IPS-NIHi7 (cell line): ENCODE measurements around the gene ST6GALNAC5.
"Not testable (repeated sequence)": the region's sequence is repeated elsewhere in the genome, so short reads cannot be mapped to it uniquely, and the experiment has no call there.

Source experiments
- DNase-seq: peaks from one replicate; pipeline ENCODE4 v3.0.0; 2012; ENCODE audit warnings: mixed read lengths; ENCODE audit errors: extremely low spot score

Gene ST6GALNAC5

DNA sequence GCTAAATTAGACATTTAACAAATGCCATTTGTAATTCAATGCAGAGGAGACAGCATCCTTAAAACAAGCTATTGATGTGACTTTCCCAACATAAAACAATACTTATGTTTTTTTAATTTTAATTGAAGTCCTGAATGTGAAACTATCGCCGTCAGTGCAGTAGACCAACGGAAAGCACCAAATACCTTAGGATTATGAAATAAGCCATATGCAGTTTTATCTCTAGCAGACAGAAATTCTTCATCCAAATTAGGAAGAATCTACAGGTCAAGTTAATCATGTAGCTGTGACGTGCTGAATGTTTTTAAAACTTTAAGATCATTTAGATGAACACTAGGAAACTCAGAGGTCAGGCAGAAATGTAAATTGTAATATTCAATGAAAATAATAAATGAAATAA, 714 bp upstream of the ST6GALNAC5 start:
- no peak for DNase-seq

DNA sequence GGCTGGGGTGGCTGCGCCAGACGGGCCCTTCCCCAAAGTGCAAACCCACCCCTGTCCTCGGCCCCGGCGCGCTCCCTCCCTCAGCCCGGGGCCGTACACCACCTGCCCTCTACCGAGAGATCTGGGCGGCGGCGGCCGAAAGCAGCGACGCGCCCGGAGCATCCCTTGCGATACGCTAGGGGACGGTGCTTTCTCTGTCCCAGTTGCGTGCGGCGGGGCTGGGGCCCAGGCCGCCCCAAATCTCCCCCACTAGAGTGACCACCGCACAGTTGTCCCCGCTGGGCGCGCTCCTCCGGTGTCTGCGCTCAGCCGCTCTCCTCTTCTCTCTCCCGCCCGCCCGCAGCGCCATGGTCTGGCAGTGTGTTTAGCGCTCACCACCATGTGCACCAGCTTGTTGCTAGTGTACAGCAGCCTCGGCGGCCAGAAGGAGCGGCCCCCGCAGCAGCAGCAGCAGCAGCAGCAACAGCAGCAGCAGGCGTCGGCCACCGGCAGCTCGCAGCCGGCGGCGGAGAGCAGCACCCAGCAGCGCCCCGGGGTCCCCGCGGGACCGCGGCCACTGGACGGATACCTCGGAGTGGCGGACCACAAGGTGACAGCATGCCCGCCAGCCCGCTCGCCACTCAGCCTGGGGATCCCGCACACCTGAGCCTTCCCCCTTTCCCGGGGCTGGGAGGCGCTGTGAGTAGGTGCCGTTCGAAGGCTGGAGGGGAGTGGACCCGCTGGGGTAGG, 1.0 kb downstream of the ST6GALNAC5 start:
- DNase-seq, result peak; percentile 78

DNA sequence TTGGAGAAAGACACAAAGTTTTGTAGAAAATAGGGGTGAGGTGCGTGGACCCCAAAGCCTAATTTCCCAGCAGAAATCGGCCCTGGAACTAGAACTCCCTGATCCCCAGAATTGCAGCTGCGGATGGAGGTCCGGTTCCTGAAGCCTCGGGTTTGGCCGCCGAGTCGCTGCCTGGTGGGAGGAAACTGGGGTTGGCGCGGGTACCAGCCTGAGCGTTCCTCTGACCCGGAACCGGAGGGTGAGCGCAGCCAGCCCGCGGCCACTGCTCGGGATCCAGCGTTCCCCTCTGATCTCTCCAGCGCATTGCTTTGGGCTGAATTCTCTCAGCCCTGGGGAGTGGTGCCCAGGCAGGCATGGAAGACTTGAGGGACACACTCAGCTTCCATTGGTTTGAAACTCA, 1.6 kb downstream of the ST6GALNAC5 start:
- DNase-seq, result peak; percentile 63

DNA sequence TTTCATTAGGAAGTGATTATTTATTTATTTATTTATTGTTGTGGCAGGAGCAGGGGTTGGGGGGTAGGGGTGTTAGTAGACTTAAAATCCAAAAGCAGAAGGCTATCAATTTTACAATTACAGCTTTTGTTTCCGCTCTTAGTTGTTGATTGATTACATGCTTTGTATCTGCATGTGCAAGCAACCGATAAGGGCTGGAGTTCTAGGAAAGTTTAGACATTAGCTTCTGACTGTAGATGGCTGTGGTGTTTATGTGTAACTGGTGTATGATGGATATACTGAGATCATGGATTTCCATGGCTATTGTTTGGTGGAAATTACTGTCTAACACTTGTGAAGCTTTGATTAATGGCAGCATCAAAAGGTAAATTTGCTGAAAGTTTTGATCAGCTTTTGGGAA, 2.8 kb downstream of the ST6GALNAC5 start:
- no peak for DNase-seq

DNA sequence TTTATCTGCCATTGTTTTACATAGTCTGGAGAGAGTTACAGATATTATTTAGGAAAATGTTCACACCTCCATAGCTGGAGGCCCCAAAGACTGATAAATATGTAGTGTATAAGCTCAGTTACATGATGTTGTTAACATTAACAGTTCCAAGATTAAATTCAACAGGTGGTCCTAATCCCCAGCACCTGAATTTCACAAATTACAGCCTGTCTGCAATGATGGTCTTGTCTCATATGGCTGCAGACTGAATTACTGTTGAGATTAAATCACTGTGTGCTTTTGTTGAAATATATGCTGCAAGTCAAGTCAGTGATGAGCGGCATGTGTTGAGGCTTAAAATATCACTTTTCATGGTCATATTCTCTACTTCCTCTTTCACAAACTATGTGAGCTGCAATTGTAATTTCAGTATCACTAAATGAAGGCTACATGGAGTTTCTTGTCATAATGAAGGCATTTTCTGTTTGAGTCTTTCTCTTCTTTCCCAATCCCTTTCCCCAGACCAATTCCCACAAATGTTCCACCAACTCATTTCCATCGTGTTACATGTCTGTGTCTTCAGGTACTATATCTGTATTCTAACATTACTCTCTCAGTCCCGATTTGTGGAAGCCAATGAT, 4.2 kb downstream of the ST6GALNAC5 start:
- no peak for DNase-seq

DNA sequence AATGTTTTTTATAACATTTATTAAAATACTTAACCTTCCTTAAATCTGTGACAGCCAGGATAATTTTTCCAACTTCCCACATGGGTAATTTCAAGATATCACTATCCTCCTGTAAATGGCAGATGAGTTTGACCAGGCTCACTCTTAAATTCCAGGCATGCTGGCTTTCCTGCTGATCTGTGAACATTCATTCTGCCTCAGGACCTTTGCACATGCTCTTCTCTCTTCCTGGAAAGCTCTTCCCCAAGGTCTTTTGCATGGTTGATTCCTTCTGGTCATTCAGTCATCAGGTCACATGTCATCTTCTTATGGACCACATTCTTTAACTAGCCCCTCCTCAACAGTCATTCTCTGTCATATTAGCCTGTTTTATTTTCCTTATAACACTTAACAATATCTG, 5.7 kb downstream of the ST6GALNAC5 start:
- DNase-seq, result no peak

DNA sequence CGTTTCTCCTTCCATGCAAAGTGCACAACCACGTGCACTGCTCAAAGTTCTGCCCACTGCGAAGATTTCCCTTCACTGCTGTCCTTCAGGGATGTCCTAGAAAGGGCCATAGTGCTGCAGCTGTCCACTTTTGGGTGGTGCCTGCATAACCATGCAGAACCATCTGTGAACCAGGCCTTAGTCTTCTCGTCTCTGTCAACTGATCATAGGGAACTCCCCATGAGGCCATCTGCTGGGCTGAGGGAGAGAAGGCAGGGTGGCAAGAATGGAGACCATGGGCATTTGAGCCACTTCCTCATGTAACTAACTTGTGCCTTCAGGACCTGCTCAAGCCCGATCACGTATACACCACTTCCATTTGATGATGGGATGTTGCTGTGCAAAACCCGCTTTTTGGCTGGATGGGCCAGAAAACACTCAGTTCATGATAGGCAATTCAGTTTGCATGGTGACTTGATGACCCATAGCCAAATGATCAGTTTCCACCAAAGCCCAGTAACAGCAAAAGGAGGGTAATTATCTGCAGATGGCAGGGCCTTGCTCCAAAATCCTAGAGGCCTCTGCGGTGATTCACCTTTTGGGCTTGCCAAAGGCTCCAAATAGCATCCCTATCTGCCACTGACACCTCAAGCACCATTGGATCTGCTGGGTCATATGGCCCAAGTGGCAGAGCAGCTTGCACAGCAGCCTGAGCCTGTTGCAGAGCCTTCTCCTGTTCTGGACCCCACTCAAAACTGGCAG, 9.5 kb downstream of the ST6GALNAC5 start:
- no peak for DNase-seq

DNA sequence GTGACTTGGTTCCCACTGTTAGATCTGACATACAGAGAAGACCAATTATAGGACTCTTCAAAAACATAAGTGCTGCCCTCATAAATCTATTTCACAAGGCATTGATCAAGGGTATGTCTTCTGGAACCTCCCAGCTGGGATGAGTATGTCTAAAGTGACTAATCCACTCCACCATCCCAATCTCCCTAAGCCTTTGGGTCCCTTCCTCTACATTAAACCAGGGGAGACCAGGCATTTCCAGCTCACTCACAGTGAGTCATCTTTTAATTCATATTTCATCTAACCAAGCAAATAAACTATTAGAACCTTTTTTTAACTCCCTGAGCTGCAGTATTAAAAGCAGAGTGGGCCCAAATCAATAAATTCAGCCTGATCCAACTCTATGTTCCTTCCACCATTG, 11.7 kb downstream of the ST6GALNAC5 start:
- DNase-seq, result not testable (repeated sequence)

DNA sequence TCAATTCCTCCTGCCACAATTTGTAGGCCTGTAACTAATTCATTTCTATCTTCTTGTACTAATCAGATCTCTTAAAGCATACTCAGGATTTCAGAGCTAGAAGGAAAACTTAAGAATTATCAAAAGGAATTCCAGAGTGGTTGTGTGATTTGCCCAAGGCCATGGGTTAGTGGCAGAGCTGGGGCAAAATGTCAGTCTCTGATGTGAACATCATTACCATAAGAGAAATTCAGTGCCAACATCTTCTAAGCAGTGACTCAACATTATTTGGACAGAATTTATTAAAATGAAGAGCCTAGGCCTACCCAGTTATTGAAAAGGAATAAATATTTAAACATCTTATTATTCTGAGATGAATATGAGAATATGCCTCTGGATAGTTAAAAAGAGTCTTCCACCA, 14.5 kb downstream of the ST6GALNAC5 start:
- no peak for DNase-seq

DNA sequence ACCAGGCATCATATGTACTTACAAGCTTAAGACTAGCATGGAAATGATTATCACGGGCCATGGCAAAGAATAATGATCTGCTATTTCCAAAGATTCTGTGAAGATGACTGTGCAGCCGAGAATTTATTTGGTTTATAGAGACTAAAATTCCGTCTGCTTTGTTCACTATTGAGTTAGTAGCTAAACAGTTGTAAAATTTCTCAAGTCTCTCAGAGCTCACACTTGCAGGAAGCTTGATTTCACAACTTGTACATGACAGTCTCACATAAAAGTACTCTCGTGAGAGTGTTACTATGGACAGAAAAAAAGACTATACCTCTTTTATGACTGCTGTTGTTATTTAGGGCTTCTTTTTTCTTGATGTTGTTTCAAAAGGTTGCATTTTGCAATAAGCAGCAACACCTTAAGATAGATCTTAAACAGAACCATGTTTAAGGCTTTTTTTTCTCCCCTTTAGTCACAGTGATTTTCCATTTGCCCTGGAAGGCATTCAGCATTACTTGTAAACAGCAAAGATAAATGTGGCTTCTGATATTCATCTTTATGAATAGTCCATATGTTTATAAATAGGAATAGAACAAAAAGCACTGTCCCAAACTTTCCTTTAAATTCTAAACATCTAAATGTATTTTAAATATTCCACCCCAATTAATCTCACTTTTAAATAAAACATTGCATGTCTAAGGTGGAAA, 24.8 kb downstream of the ST6GALNAC5 start:
- no peak for DNase-seq

DNA sequence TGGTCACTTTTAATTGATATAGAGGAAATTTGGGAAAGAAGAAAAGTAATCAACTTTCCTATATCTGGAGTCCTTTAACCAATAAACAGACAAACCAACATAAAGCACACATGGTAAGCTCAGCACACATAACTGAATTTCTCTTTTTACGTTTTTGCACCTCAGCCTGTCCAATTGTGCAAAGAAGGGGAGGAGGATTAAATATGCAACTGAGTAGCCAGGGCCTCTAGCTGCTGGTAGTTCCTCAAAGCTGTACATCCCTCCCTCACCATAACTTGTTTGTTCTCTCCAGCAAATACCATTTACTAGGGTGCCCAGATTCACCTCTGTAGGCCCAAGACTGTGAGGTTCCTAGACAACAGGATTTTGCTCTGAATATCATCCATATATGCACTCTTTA, 25.4 kb downstream of the ST6GALNAC5 start:
- DNase-seq, result no peak

DNA sequence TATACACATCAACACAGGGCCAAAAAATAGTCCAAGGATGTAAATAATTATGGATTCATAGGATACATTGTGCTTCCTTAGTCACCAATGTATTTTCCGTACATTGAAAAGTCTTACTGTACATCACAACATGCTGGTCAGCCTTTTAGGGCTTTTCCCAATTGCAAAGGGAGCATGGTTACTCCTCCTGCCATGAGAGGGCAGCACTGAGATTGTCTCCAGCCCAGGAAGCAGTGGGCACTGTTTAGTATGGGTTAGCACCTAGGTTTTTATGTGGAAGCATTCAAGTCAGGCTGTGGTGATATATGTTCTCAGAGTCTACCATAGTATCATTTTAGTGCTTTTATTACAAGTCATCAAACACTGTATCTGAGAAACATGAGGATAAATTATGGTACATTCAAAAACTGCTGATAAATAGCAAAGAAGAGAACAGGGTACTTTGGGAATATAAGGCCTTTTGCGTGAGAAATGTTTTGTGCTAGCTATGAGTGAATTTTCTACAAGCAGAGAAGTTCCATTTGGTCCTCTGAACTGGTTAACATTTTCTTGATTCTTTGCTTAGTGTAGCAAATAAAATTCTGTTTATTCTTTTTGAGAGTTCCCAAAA, 34.0 kb downstream of the ST6GALNAC5 start:
- peak; percentile 74 for DNase-seq

DNA sequence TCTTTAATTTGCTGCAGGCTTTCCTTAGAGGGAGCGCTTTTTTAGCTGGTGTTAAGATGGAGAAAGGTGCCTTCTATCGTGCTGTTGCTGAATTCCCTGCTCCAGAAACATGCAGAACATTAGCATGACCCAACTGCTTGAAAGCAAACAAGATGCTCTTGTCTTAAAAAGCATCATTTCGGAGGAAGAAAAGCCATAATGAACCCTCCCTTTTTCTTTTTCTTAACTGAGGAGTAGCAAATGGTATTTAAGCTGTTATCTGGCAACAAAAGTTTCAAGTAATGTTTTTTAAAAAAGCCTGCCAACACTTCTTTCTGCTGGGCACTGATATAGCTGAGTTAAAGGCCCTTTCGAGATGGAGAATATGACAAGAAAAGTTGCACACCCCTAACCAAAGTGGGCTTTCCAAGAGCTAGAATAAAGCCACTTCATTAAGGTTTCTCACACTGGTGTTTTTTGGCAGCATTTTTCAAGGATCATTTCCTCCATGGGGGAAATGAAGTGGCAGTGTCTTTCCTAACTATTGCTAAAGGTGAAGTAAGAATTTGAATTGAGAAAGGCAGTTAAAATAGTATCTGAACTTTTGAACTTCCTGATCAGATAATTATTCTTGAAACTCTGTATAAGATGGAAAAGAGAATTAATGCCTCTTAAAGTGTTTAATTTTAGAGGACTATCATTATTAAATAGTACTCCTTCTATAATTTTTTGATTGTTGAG, 38.8 kb downstream of the ST6GALNAC5 start:
- DNase-seq, result no peak

DNA sequence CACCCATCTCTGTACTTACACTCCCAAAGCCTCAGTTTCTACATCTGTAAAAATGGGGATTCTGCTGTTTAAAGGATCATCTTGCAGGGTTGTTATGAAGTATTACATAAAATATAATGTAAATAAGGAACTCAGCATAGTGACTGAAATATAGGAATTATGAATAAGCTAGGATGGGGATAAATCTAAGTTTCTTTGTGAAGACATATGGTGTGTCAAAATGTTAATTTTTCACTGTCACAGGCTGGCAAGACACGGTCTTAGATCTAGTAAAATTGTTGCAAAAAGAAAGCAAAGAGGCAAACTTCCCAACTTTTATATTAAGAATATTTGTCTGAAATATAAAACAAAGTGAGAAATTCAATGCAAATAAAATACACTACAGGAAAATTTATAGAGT, 42.0 kb downstream of the ST6GALNAC5 start:
- no peak for DNase-seq

DNA sequence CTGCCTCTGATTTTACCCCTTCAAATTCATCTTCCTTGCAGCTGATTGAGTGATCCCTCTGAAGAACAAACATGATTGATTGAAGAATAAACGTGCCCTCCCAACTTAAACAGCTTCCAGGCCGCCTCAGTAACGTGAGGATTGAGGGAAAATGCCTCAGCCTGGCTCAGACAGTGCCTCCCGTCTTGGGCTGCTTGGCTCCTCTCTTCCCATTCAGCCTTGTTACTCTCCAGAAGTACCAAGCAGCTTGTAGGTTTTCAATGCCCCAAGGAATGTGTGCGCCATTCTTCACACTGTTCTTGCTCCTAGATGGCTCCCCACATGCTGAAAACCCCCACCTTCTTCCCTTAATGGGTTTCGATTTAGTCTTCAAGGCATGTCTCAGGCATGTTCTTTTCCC, 51.8 kb downstream of the ST6GALNAC5 start:
- peak; percentile 20 for DNase-seq

DNA sequence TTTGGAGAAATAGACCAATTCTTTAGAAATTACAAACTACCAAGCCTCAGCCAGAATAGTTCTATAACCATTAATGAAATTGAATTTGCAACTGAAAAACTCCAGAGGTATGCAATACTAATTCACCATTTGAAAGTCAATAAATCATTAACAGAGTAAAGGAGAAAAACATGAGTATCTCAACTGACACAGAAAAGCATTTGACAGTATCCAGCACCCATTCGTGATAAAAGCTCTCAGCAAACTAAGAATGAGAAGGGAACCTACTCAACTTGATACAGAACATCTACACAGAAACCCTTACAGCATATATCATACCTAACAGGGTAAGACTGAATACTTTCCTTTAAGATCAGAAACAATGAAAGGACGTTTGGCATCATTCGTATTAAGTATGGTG, 54.3 kb downstream of the ST6GALNAC5 start:
- no peak for DNase-seq

DNA sequence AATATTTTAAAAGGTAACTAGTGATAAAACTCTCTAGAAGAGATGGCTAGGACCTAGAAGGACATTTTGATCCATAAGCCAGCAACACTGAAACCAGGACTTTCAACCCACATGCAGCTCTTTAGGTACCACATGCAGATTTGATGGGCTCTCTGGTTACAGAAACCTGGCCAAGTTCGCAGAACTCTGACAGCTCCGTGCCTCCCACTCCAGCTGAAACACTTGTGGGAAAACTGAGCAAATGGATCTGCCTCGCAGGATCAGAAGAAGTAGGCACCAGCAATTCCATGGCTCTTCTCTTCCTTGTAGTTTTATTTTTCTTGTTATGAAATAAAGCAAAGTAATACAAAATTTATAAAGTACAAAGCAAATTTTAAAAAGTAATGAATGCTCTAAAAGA, 58.5 kb downstream of the ST6GALNAC5 start:
- DNase-seq, result no peak

DNA sequence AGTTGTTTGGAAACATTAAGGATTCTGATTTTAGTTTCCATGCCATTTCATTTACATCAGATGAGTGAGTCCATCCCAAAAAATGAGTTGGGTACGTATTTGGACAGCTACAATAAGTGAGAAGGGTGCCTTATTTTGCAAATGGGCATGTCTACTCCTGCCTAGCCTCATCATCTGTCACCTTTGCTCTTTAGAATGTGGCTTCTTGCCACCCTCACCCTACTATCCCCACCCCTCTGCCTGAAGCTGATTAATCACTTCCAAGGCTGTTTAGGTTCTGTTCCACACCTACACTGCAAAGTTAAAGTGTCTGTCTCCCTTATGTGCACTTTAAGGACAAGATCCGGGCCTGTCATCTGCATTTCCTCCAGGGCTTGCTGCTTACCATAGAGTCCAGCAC, 61.2 kb downstream of the ST6GALNAC5 start:
- DNase-seq, result no peak

DNA sequence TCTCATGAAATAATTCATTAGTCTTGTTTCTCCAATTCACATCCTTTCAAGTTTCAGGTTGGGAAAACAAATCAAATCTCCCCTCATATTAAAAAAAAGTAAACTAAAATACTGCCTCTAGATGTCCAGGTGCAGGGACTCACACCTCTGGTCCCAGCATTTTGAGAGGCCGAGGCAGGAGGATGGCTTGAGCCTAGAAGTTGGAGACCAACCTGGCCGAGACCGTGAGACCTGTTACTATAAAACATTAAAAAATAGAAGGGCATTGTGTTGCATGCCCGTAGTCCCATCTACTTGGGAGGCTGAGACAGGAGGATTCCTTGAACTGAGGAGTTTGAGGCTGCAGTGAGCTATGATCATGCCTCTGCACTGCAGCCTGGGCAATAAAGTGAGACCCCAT, 61.9 kb downstream of the ST6GALNAC5 start:
- no peak for DNase-seq

DNA sequence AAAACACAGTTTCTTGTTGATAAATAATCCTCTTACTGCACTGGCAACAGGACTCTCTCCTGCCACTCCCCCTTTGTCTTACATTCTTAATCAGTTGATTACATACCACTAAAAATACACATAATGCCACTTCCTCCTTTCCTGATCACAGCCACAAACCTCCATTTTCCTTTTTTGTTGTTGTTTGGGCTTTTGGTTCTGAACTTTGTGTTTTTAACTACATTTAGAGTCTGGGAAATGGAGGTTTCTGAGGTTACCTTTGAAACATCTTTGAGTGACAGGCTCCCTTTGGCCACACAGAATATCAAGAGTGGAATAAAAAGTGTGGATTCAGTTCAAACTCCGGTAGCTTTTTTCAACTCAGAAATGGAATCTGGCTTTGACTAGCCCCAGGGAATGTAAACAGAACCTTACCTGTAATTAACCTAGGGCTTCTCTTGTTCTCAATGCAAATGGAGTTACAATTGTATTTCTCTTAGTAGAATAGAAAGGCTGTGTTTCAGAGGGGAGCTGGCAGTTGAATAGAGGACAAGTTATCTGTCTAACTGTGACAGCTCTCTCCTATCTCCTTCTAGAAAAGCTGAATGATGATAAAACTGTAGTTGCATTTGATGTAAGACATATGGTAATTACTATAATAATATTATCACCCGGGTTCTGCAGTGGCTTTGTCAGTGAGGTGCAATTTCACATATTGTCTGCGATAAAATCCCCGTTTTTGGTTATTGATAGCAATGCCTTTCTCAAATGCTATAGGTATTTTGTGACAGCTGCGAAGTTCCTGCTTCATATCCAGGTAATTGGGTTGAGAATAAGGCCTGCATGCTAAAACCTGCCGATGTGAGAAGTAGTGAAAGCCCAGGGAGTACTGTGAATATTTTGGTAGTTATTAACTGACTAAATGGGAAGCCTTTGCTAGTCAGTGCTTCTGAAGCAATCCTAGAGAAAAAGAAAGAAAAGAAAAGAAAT, 66.9 kb downstream of the ST6GALNAC5 start:
- DNase-seq, result no peak
